GM21825 (cell line): Measurements from ENCODE around the gene ELP5.

ENCODE experiments used
- ATAC-seq: cut with Tn5 transposase; IDR thresholded peaks from one replicate; pipeline ENCODE4 v1.9.1; 2021; ENCODE audit warnings: mild to moderate bottlenecking, moderate library complexity; ENCODE audit not compliant: unreplicated experiment

Gene ELP5, protein sequence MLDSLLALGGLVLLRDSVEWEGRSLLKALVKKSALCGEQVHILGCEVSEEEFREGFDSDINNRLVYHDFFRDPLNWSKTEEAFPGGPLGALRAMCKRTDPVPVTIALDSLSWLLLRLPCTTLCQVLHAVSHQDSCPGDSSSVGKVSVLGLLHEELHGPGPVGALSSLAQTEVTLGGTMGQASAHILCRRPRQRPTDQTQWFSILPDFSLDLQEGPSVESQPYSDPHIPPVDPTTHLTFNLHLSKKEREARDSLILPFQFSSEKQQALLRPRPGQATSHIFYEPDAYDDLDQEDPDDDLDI

DNA sequence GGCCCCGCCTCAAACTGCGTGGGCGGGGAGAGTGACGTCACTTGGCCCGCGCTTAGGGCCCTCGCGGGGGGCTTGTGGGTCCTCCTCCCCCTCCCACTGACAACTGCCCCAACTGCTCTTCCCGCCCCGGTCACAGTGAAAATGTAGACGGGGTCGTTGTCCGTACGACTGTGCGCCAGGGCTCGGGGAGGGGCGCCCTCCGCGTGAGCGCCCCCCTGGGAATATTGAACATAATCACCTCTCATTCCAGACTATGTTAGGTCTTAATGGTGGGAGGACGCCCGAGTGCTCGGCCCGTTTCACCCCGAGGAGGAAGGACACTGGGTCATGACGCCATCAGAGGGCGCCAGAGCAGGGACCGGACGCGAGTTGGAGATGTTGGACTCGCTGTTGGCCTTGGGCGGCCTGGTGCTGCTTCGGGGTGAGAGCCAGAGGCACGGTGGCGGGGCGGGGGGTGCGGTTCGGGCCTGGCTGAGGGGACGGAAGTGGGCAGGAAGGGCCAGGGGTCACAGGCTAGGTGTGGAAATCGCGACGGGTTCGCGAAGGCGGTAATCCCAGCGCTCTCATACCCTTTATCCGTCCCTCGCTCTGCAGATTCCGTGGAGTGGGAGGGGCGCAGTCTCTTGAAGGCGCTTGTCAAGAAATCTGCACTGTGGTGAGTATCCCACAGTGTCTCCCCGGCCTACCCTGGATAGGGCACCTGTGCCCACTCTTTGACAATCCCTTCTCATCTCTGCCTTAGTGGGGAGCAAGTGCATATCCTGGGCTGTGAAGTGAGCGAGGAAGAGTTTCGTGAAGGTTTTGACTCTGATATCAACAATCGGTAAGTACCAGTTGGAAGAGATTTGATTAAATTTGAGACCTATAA lies at the start of gene ELP5:
ELP5 (plus strand) TSS at position 40 of the 868 bp plus-strand sequence; CDS start at position 376, 336 bp downstream.
- ATAC-seq, result peak; percentile 42

DNA sequence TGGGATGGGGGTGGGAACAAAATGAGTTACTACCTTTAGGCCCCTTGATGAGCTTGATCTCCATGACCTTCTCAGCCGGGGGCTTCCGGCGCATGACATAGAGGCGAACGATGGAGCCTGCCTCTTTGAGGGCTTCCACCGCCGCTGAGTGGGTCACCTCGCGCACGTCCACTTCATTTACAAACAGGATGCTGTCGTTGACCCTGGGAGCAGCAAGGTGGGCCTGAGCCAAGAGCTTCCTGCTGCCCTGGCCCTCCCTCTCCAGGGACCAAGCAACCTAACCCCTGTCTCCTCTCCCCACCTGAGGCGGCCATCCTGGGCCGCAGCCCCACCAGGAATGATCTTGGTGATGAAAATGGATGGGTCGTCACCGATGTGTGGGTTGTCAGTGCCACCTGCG lies 48.6 kb upstream of the ELP5 start:
- no peak for ATAC-seq

DNA sequence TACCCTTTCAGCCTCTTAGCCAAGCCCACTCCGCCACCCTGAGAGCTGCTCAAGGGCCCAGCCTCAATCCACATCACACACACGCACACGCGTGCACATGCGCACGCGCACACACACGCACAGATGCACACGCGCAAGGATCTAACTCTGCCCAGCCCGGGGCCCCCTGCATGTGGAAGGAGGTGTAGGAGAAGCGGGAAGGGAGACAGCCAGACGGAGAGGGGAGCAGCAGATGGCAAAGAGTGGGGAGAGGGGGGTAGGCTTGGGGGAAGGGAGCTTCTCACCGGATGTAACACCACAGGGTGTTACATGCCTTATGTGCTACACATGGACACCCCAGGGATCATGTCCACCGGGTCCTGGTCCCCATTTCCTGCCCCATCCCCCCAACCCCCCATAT lies 47.7 kb upstream of the ELP5 start:
- no peak for ATAC-seq

DNA sequence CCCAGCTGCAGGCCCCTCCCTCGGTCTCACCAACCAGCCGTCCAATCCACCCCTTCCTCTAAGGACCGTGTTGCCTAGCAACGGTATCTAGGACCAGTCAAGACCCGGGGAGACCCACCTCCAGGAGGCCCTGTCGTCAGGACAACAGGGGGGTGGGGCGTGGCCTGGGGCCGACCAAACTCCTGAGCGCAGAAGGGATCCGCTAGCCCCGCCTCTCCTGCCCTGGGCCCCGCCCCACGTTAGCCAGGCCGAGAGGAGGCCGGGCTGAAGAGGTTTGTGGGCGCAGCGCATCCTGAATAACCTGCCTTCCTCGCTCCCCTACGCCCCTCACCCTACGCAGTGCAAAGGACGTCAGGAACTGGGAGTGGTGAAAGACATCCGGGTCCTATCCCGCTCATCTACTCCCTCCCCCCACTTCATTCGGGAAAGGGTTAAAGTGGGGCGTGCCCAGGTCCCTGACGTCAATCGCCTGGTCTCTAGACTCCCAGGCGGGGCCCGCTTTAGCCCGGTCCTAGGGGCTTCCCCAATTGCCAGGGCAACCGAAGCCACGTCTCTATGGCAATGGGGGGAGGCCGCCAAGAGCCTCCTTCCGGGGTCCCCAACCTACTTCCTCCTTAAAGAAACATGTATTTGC lies 47.1 kb upstream of the ELP5 start:
- ATAC-seq, result peak; percentile 75

DNA sequence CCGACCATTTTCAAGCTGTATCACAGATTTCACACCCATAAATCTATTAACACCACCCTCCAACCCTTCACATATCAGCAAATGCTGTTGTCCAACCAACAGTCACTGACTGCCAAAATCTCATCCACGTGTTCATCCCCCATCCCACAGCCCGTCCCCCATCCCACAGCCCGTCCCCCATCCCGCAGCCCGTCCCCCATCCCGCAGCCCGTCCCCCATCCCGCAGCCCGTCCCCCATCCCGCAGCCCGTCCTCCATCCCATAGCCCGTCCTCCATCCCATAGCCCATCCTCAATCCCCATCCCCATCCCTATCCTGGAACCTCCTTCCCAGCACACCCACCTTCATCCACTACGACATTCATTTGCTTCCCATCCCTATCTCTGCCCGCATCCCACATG lies 46.5 kb upstream of the ELP5 start:
- no peak for ATAC-seq

DNA sequence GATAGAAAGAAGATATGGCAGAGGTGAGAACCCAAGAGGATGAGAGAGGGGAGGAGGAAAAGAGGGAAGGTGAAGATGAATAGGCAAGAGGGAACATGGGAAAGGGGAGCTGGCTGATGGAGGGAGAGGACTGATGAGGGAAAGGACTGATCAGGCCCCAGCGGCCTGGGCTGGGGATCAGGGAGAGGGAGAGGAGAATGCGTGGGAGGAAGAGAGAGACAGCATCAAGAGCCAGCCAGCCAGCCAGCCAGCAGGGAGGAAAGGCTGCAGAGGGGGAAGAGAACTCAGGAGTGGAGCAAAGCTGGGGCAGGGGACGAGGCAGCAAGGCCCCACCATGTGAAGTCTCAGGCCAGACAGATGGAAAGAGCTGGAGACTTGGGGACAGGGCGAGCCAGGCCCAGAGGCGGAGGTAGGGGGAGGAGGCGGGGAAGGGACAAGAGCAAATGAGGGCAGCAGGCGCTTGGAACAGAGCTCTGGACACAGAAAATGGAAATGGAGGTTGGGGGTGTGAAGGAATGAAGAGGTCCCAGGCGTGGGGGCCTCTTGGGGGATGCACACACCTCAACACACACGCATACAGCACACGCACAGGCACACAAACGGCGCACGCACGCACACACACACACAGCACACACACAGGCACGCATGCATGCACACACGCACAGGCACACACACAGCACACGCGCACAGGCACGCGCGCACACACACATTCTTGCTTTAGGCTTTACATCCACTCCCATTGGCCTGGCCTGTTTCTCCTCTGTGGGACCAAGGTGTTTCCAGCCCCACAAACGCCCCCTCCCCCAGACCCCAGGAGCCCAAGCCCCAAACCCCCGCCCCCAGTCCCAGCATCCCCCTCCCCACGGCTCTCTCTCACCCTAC lies 44.7 kb upstream of the ELP5 start:
- ATAC-seq, result no peak

DNA sequence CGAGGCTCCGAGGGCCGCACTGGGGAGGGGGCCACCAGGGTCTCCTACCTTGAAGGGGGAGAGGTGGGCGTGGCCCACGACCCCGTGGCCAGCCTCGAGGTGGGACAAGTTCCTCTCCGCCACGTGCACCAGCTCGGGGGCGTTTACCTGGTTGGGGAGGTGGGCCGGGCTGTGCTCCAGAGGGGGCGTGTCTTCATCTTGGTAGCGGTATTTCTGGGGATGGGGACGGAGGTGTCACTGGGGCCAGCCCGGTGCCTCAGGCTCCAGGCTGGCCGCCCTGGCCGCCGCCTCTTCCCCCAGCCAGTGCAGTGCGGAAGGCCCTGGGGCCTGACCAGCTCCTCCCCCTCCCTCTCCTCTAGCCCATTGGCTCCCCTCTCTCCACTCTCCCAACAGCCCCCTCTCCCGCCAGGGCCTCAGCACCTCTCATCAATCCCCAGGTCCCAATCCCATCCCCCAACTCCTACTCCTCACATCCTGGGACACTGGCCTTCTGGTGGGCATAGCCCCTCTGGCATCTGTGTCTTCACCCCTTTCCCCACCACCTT lies 43.9 kb upstream of the ELP5 start:
- ATAC-seq, result no peak

DNA sequence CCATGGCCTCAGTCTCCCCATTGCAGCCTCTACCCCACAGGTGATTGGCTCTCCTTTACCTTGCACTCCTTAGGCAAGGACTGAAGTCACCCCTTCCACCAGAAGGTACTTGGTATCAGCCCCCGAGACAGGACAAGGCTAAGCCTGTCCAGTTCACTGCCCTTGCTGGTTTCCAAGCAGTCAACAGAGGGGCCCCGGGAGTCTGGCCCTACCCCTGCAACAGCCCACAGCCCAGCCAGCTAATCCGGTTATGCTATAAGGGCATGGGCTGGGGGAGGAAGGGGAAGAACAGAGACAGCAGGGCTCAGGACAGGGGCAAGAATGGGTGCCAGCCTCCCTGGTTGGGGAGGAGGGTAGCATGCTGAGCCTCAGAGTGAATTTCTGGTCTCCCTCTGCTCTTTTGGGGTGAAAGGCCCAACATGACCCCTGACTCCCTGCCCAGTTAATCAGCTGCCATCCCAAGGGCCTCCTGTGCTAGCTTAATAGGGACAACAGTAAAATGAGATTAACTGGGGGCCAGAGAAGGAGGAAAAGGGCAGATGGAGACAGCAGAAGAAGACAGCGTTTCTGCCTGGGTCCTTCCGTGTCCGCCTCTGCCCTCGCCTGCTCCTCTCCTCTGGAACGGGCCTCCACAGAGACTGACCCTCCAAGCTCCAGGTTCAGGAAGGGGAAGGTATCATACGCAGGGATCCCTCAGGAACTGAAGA lies 43.1 kb upstream of the ELP5 start:
- ATAC-seq, result no peak

DNA sequence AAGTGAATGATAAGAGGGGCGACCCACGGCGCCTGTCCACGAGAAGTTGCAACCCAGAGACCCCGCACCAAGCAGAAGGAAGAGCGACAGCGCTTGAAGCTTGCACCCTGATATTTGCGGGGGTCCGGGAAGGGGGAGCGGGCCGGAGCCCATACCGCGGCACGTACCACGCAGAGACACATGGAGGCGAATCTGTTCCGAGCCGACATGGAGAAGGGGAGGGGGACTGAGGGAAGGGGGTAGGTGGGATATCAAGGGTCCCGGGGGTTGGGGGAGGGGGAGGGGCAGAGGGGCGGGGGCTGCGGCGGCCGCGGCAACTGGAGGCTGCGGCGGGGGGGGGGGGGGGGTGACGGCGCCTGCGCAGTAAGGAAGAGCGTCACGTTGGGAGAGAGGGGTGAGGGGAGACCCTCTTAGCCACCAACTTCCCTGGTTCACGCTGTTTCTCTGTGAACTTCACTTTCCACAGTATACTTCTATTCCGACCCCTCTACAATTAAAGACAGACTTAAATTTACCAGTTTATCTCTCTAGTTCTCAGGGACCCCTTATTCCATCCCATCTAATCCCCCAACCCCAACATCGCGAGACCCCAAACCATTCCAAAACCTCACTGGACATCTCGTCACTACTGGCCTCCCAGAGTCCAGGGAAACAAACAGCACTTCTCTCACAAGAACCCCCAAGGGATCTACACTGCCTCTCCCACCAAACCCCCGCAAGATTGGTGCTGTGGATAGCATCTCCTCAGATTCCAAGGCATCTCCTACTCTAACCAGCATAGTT lies 40.3 kb upstream of the ELP5 start:
- no peak for ATAC-seq

DNA sequence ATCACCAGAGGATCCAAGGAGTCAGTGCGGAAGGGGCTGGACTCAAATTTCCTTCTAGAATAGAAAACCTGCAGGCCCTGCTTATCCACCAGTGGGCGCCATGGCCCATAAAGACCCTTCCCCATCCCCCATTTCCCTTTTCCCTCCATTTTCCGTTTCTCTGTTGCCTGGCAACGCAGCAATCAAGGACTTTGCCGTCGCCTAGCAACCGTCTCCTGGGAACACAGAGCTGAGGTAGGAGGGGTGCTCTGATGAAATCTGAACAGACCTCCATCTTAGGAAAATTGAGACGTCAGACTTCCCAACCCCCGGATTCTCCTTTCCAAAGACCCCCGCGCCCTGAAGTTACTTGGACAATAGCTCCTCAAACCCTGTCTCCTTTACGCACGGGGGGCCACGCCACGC lies 38.1 kb upstream of the ELP5 start:
- ATAC-seq, result no peak

DNA sequence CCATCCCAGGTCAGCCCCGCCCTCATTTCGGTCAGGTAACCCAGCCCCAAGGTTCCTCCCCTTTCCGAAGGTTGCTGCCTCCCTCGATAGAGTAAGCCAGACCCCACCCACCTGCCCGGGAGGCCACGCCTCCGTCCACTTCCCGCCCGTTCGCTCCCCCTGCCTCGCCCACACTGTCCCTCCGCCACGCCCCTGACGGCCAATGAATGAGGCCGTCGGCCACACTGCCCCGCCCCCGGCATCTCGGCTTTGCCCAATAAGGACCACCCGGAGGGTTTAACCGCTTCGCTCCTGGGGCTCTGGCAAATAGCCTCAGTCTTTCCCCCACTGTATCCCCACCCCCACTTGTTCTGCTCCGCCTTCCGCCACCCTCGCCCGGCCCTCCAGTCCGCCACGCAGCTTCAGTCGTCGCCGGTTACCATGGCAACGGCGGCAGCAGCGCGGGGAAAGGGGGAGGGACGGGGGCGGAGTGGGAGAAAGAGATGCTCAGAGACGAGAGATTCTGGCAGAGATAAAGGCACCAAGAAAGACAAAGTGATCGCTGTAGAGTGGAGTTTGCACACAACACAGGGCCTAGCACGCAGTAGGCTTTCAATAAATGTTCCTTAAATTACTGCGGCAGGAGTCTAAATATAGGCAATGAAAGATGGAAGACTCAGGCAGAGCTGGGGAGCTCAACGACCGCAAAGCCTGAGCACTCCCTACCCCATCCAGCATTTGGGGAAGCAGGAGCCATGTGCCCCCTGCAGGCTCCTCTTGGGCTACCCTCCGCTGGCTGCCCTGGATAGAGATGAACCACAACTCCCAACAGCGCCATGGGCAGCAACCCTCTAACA lies 37.5 kb upstream of the ELP5 start:
- ATAC-seq, result peak; percentile 74

DNA sequence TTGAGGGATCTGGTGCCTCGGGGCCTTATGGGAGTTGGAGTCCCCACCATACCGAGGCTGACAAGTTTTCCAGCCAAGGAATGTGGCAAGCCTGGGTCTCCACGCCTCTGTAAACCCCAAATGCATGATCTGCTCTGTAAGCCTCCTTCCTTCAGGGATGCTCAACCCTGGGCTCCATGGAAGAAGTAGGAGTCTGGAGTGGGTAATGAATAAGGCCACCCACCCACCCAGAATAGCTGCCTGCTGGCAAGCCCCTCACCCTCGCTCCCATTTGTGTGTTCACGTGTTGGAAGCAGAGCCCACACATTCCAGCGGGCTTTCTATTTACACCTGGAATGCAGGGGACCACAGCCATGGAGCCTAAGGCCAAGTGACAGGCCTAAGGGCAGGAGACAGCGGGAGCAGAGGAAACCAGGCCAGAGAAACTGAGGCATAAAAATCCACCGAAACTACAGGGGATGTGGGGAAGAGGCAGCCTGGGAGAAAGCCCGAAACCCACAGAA lies 36.8 kb upstream of the ELP5 start:
- ATAC-seq, result no peak

DNA sequence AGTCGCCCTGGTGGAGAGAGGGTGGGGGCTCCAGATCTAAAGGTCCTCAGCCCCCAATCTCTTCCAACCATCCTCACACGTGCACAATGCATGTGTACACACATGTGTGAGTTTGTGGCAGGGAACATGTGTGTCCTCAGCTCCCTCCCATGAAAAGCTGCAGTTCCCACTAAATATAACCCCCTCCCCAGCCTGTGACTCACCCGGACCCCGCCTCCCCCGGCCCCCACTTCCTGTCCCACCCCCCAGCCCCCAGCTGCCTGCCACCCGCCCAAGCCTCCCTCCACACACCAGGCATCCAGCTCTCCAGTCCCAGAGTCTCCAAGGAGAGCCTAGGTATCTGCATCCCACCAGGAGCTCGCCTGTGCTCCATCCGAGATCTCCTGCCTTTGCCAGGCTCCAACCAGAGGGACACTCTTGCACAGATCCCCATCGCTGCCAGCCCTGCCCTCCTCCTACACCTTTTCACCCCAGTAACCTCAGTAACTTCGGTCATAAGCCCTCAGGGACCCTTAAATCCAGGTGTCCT lies 36.3 kb upstream of the ELP5 start:
- ATAC-seq, result no peak

DNA sequence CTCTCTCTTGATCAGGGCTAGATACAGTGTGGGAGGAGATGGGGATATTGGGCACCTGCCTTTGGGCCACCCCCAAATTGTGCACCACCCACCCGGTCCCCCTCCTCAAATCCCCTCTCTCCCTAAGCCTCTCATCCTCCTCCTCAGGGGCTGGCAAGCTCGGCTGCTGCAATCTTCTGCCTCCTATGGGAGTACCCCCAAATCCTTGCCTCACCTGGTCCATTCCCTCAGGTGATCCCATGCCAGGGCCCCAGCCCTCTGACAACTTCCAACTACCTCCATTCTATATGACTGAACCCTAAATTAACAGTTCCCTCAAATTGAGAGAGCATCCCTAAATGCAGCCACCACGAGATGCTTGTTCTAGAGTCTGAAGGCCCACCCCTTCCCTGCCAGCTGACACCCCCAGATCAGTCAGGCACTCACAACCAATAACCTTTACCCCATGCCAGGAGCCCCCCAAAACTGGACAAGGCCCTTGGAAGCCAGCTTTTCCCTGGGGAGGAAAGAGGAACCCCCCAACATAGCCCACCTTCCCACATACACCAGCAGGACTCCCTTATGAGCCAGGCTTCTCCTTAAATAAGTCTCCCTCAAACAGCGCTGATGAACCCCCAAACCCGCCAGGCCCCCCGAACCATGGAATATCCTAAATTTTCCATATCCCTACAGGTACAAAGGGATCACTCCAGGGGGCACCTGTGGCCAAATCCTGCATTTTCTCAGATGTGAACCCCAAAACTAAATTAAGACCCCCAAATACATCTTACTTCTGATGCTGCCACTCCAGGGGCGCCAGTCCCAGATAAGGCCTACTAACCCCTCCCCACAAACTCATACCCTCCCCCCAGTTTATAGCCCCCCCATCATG lies 35.5 kb upstream of the ELP5 start:
- no peak for ATAC-seq

DNA sequence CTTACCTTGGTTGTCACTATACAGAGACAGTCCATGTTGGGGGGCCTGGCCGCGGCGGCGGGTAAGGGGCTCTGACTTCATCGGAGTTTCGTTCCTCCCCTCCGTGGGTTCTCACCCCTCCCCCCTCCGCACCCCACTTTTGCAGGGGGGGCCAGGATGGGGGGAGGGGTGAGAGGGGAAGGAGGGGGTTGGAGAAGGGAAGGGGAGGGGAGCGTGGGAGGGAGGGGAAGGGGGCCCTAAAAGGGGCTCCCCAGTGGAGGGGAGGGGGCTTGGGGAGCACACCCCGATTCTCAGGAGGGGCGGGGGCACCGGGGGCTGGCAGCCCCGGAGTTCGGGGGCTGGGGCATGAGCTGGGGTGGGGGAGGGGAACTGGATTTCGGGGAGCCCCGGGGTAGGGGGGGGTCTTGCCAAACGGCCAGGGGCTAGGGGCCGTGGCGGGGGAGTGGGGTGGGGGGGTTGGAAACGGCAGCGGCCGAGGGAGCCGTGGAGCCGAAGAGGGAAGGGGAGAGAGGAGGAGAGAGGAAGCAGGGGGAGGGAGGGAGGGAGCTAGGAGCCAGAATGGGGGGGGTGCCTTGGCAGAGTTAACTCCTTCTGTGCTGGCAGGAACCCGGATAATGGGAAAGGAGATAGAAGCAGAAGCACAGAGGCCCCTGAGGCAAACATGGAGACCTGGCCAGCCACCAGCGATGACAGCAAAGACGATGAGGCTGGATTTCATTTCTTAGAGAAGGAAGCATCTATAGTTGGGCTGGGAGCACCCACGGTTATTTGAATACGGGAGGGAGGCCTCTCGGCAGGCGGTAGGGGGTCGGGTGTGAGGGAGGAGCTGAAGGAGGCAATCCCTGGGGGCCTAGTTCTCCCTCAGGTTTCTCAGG lies 34.7 kb upstream of the ELP5 start:
- no peak for ATAC-seq

DNA sequence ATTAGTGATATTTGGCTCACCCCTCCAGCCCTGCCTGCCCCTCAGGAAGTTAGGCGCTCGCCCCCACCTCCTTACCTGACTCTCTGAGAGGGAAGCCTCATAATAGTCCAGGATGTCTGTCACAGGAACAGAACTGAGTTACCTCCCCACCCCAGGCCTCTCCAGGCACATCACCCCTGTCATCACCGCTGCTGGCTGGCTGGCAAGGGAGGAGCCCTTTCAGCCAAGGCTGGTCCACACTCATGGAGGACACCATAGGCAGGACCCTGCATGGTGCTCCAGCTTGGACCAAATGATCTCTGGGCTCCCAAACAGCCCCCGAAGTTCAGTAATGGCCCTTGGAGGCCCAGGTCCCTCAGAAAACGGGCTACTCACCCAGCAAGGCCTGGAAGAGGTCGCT lies 33.8 kb upstream of the ELP5 start:
- no peak for ATAC-seq
